ENCODE data around the gene PRDM5.

The PRDM5 gene

DNA sequence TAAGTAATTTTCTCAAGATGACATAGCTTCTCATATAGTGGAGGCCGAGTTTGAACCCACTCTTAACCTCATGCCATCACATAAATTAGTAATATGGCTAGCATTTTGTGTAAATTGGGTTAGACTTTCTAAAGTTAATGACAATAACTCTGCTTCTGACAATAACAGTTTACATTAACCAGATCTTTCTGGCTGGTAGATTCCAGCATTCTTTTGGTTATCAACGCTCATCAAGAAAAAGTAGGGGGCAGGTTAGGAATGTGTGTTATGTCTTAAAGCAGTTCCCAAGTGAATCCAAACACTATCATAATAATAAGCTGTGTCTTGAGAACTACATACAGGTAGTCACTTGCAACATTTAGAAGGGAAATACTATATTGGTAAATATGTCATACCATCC, 162.5 kb downstream of the PRDM5 start:
- Mint-ChIP-seq H3K27me3 (ENCODE audit: low read depth) (no peaks in the 10 kb centered on the region), H3K9me3 (no peaks in the 10 kb centered on the region), H3K4me1 (peaks cover 7% of the 10 kb centered on the region), H3K27ac (no peak overlapping the region), H3K4me3 (no peak overlapping the region), H3K36me3 (ENCODE audit: low read depth) (peaks cover 5% of the 10 kb centered on the region)
- no peak for TF ChIP-seq CTCF (IDR thresholded peaks at IDR 0.05; ENCODE audit: unreplicated experiment in 3 of 3)

DNA sequence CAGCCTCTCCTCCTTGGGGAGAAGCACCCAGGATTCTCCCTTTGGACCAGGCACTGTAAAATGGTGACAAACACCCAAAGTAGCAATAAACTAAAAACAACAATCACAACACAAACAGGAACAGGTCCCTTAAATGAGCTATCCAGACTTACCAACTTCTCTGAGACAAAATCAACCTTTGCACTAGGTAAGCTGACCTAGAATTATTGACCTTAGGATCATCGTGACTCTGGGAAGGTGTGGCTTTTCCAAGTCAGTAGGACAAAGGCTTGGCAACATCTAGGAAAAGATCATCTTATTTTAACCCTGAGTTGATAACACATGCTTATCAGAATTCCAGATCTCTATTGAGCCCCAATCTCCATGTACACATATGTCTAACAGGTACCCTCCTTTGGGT, 166.7 kb downstream of the PRDM5 start:
- no peak overlapping the region for H3K4me3 Mint-ChIP-seq
- H3K27me3 Mint-ChIP-seq (ENCODE audit: low read depth) = no peaks in the 10 kb centered on the region
- H3K27ac Mint-ChIP-seq = no peak overlapping the region
- H3K9me3 Mint-ChIP-seq = peaks cover 9% of the 10 kb centered on the region
- TF ChIP-seq CTCF (IDR thresholded peaks at IDR 0.05; ENCODE audit: unreplicated experiment in 3 of 3) = no peak
- H3K36me3 Mint-ChIP-seq (ENCODE audit: low read depth) = peaks cover 25% of the 10 kb centered on the region
- no peaks in the 10 kb centered on the region for H3K4me1 Mint-ChIP-seq

- TF ChIP-seq CTCF (IDR thresholded peaks at IDR 0.05; ENCODE audit: unreplicated experiment in 3 of 3) = no peak
- peaks cover 33% of the 10 kb centered on the region for H3K36me3 Mint-ChIP-seq (ENCODE audit: low read depth)
These were observed 167.9 kb downstream of the PRDM5 start for GRCh38 chr4:120754590-120754989.

GRCh38 chr4:120753854-120754253, 168.7 kb downstream of the PRDM5 start:
- no peak for TF ChIP-seq CTCF (IDR thresholded peaks at IDR 0.05; ENCODE audit: unreplicated experiment in 3 of 3)
- H3K4me3 Mint-ChIP-seq = no peak overlapping the region
- H3K36me3 Mint-ChIP-seq (ENCODE audit: low read depth) = peaks cover 36% of the 10 kb centered on the region
- H3K27ac Mint-ChIP-seq = no peak overlapping the region
- H3K4me1 Mint-ChIP-seq = no peaks in the 10 kb centered on the region
- peaks cover 18% of the 10 kb centered on the region for H3K9me3 Mint-ChIP-seq
- H3K27me3 Mint-ChIP-seq (ENCODE audit: low read depth) = no peaks in the 10 kb centered on the region

More at GRCh38 chr4:120754590-120754989, 167.9 kb downstream of the PRDM5 start:
- Mint-ChIP-seq H3K9me3 (peaks cover 16% of the 10 kb centered on the region), H3K27me3 (ENCODE audit: low read depth) (no peaks in the 10 kb centered on the region), H3K4me3 (no peak overlapping the region), H3K27ac (no peak overlapping the region), H3K4me1 (no peaks in the 10 kb centered on the region)

DNA sequence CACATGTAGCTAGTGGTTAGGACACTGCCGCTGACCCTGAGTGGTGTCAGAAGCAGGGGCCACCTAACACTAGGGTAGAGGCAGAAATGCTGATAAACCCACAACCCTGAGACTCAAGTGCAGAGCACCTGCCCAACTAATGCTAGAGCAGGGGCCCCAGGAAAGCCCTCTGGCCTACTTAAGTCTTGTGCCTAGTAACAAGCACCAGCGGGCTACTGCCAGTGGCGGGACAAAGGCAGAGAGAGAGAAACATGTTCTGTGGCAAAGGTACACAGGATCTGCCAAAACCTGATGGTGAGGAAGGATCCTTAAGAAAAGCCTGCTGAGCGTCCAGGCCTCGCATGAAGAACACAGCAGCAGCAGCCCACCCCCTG, 172.4 kb downstream of the PRDM5 start:
- peaks cover 27% of the 10 kb centered on the region for H3K9me3 Mint-ChIP-seq
- no peaks in the 10 kb centered on the region for H3K27me3 Mint-ChIP-seq (ENCODE audit: low read depth)

More for the DNA sequence above, 172.4 kb downstream of the PRDM5 start:
- TF ChIP-seq CTCF (IDR thresholded peaks at IDR 0.05; ENCODE audit: unreplicated experiment in 3 of 3) = no peak
- Mint-ChIP-seq H3K4me1 (no peaks in the 10 kb centered on the region), H3K36me3 (ENCODE audit: low read depth) (peaks cover 45% of the 10 kb centered on the region), H3K27ac (no peak overlapping the region), H3K4me3 (no peak overlapping the region)

Measured in nephron (organoid).